Rectal smooth muscle tissue (tissue), 1 donor: ENCODE measurements around the gene SPECC1.
"Not testable (repeated sequence)": the region's sequence is repeated elsewhere in the genome, so short reads cannot be mapped to it uniquely, and the experiment has no call there.

Experiments
- H3K27ac ChIP-seq: one replicate; pipeline ENCODE4 v1.7.0; 2013; ENCODE audit warnings: low read depth, low read length, inconsistent platforms
- H3K27me3 ChIP-seq: one replicate; pipeline ENCODE4 v1.7.0; 2013; ENCODE audit warnings: low read length; ENCODE audit not compliant: control insufficient read depth, insufficient read depth
- H3K36me3 ChIP-seq: one replicate; pipeline ENCODE4 v1.7.0; 2013; ENCODE audit warnings: low read length; ENCODE audit not compliant: control insufficient read depth, insufficient read depth
- H3K4me1 ChIP-seq: one replicate; pipeline ENCODE4 v1.7.0; 2013; ENCODE audit warnings: low read length; ENCODE audit not compliant: control insufficient read depth, insufficient read depth
- H3K4me3 ChIP-seq: one replicate; pipeline ENCODE4 v1.7.0; 2013; ENCODE audit warnings: low read length
- H3K9ac ChIP-seq: one replicate; pipeline ENCODE4 v1.7.0; 2013; ENCODE audit warnings: low read length

SPECC1 gene

GRCh38 chr17:20260268-20260667 is 251.1 kb downstream of the SPECC1 start:
- no peak overlapping the region for H3K4me3 ChIP-seq
- no peaks in the 10 kb centered on the region for H3K27me3 ChIP-seq
- no peak overlapping the region for H3K27ac ChIP-seq
- peaks cover 4% of the 10 kb centered on the region for H3K4me1 ChIP-seq
- peaks cover 11% of the 10 kb centered on the region for H3K36me3 ChIP-seq
- no peak overlapping the region for H3K9ac ChIP-seq

- Histone ChIP-seq H3K36me3 (peaks cover 8% of the 10 kb centered on the region), H3K27me3 (no peaks in the 10 kb centered on the region), H3K4me1 (peaks cover 4% of the 10 kb centered on the region), H3K27ac (no peak overlapping the region), H3K4me3 (no peak overlapping the region), H3K9ac (no peak overlapping the region)
Measured at GRCh38 chr17:20262226-20263114, 253.3 kb downstream of the SPECC1 start.

GRCh38 chr17:20263115-20263433 is 253.9 kb downstream of the SPECC1 start:
- not testable (repeated sequence) for H3K9ac ChIP-seq, H3K4me3 ChIP-seq, H3K4me1 ChIP-seq, H3K27me3 ChIP-seq, H3K36me3 ChIP-seq, H3K27ac ChIP-seq

GRCh38 chr17:20263595-20263994 is 254.4 kb downstream of the SPECC1 start:
- no peaks in the 10 kb centered on the region for H3K27me3 ChIP-seq
- no peak overlapping the region for H3K27ac ChIP-seq
- H3K9ac ChIP-seq: no peak overlapping the region
- H3K36me3 ChIP-seq: no peaks in the 10 kb centered on the region
- no peak overlapping the region for H3K4me3 ChIP-seq
- H3K4me1 ChIP-seq: peaks cover 4% of the 10 kb centered on the region

GRCh38 chr17:20264996-20265395 is 255.8 kb downstream of the SPECC1 start:
- H3K36me3 ChIP-seq: no peaks in the 10 kb centered on the region
- H3K4me1 ChIP-seq: peaks cover 4% of the 10 kb centered on the region
- H3K27ac ChIP-seq: peak overlapping the region; percentile 12
- no peak overlapping the region for H3K9ac ChIP-seq
- H3K27me3 ChIP-seq: no peaks in the 10 kb centered on the region
- no peak overlapping the region for H3K4me3 ChIP-seq

- H3K27ac ChIP-seq: no peak overlapping the region
- H3K4me1 ChIP-seq: peaks cover 4% of the 10 kb centered on the region
- H3K27me3 ChIP-seq: no peaks in the 10 kb centered on the region
- no peak overlapping the region for H3K9ac ChIP-seq
- no peak overlapping the region for H3K4me3 ChIP-seq
- no peaks in the 10 kb centered on the region for H3K36me3 ChIP-seq
Measured at GRCh38 chr17:20266806-20267458, 257.8 kb downstream of the SPECC1 start.

GRCh38 chr17:20267459-20267842 is 258.3 kb downstream of the SPECC1 start:
- Histone ChIP-seq H3K9ac (no peak overlapping the region), H3K27me3 (no peaks in the 10 kb centered on the region), H3K4me1 (peaks cover 4% of the 10 kb centered on the region), H3K36me3 (no peaks in the 10 kb centered on the region), H3K4me3 (no peak overlapping the region), H3K27ac (no peak overlapping the region)

GRCh38 chr17:20270369-20270768 is 261.2 kb downstream of the SPECC1 start:
- Histone ChIP-seq H3K27me3 (no peaks in the 10 kb centered on the region), H3K36me3 (no peaks in the 10 kb centered on the region), H3K4me1 (no peaks in the 10 kb centered on the region), H3K27ac (no peak overlapping the region), H3K9ac (no peak overlapping the region), H3K4me3 (no peak overlapping the region)

GRCh38 chr17:20271011-20271610 is 262.0 kb downstream of the SPECC1 start:
- no peaks in the 10 kb centered on the region for H3K36me3 ChIP-seq
- no peak overlapping the region for H3K4me3 ChIP-seq
- no peaks in the 10 kb centered on the region for H3K4me1 ChIP-seq
- H3K27ac ChIP-seq: no peak overlapping the region
- H3K9ac ChIP-seq: no peak overlapping the region
- H3K27me3 ChIP-seq: no peaks in the 10 kb centered on the region

- H3K9ac ChIP-seq: no peak overlapping the region
- no peak overlapping the region for H3K4me3 ChIP-seq
- no peaks in the 10 kb centered on the region for H3K27me3 ChIP-seq
- H3K4me1 ChIP-seq: peaks cover 6% of the 10 kb centered on the region
- H3K36me3 ChIP-seq: no peaks in the 10 kb centered on the region
- H3K27ac ChIP-seq: no peak overlapping the region
Measured at GRCh38 chr17:20273741-20274500, 264.8 kb downstream of the SPECC1 start.

GRCh38 chr17:20275653-20276052 is 266.5 kb downstream of the SPECC1 start:
- Histone ChIP-seq H3K9ac (no peak overlapping the region), H3K27ac (no peak overlapping the region), H3K27me3 (no peaks in the 10 kb centered on the region), H3K36me3 (no peaks in the 10 kb centered on the region), H3K4me3 (no peak overlapping the region), H3K4me1 (peaks cover 6% of the 10 kb centered on the region)

GRCh38 chr17:20276421-20276820 is 267.3 kb downstream of the SPECC1 start:
- H3K27ac ChIP-seq: no peak overlapping the region
- H3K4me1 ChIP-seq: peaks cover 6% of the 10 kb centered on the region
- no peaks in the 10 kb centered on the region for H3K27me3 ChIP-seq
- no peak overlapping the region for H3K4me3 ChIP-seq
- H3K9ac ChIP-seq: no peak overlapping the region
- H3K36me3 ChIP-seq: no peaks in the 10 kb centered on the region
